IPS-11a (cell line): ENCODE data around the gene IQSEC1.

Experiments used
- H3K4me3 ChIP-seq: one replicate; pipeline ENCODE4 v1.5.1; 2013; ENCODE audit warnings: low read depth, low read length, control low read depth

The IQSEC1 gene

GRCh38 chr3:12944849-12945248, 128.4 kb downstream of the IQSEC1 start:
- no peak overlapping the region for H3K4me3 ChIP-seq

DNA sequence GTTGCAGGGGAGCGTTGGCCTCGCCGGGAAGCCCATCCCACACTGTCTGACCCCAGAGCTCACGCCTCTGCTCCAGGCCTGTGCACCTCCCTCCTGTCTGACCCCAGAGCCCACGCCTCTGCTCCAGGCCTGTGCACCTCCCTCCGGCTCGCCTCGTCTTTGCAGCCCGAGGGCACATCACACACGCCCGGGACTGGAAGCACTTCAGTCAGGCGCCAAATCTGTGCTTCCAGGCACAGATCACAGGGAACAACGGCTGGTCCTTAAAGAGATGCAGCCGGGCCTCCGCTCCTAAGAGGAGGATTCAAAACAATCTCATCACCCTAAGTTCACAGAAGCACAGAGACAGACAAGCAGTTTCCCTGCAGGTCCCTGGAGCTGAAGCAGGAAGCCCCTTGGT, 128.8 kb downstream of the IQSEC1 start:
- H3K4me3 ChIP-seq = no peak overlapping the region

GRCh38 chr3:12943124-12944021, 129.9 kb downstream of the IQSEC1 start:
- H3K4me3 ChIP-seq = no peak overlapping the region

DNA sequence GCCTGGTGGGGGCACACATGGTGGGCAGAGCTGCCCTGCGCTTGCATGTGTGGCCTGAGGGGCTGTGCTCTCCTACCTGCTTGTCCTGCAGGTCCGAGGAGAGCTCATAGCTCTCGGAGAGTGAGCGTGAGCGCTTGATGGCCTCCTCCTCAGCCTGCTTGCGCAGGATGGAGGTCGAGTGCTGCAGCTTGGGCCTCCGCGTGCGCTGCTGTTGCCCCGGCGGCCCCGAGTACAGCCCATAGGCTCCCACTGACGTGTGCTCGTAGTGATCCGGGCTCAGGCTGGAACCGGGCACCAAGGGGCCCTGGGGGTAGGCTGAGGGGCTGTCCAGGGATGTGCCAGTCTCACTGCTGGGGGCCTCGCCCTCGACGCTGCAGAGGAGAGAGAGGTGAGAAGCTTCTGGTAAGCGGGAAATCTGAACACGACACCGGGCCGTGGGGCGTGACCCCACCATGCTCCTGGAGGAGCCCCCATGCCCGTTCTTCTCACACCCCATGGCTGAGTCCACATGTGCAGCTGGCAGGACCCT, 131.7 kb downstream of the IQSEC1 start:
- no peak overlapping the region for H3K4me3 ChIP-seq

GRCh38 chr3:12940854-12941253, 132.4 kb downstream of the IQSEC1 start:
- no peak overlapping the region for H3K4me3 ChIP-seq

DNA sequence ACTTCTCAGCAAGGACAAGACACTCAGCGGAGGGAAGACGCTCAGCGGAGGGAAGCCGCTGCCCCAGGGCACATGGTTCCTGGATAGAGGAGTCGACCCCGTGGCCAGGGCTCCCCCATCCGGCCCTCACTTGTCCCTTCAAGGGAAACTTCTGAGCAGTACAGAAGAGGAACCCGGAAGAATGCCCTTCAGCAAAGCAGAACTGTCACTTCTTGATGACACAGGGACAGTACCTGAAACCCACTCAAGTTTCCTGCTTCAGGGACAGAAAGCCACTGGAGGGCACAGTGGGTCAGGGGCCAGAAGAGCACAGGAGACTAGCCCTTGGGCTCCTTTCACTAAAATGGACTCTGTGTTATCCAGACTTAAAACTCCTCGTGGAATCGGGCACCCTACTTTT, 134.1 kb downstream of the IQSEC1 start:
- no peak overlapping the region for H3K4me3 ChIP-seq

DNA sequence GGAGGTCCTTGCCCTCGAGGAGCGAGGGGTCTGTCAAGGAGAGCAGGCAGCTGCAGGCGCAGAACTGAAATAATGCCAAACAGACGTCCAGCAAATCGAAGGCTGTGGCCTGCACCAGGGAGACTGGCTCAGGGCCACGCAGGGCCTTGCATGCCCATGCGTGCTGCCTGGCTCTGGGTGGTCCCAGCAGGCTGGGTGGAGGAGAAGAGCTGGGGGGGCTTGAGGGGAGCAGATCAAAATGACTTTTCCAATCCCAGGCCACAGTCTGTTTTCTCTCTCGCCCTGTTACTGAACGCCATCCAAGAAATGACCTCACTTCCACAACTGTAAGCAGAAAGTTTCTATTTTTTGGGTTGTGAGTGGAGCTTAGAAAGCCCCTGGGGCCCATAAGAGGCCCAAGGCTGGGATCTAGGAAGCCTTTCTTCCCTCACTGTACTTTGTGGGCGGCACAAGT, 134.9 kb downstream of the IQSEC1 start:
- no peak overlapping the region for H3K4me3 ChIP-seq

DNA sequence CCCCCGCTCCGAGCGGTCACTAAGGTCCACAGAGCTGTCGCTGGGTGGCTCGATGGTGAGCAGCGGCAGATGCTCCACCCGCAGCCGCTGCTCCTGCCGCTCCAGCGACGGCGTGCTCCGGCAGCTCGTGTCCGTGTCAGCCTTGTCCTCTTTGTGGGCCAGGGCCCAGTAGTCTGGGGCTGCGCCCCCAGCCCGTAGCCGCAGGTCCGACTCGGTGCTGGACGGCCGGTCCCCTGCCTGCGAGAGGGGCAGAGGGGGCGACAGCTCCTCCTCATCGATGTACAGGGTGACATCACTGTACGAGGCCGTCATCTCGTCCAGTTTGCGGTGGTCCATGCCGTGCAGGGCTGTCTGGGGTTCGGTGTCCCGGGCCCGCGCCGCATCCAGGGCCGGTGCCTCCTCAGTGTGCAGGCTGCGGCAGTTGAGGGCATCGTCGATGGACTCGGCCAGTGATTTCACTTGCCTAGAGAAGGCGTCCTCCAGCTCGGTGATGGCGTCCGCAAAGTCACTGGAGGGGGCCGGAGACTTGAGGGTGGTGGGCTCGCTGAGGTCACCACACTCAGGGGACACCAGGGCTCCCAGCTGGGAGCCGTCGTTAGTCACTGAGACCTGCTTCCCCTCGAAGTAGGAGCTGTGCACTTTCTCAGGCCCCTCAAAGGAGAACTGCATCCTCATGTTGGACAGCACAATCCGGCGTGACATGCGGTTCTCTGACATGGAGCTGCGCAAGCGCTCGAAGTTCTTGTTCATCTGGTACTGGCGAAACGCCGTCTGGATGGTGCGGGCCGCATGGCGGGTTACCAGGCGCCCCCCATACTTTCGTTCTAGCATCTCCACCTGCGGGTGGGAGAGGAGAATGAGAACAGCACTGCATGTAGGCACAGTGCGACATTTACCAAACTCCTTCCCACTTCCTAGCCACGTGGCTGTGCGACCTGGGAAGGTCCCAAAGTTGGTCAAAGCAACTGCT, 137.1 kb downstream of the IQSEC1 start:
- H3K4me3 ChIP-seq = no peak overlapping the region

DNA sequence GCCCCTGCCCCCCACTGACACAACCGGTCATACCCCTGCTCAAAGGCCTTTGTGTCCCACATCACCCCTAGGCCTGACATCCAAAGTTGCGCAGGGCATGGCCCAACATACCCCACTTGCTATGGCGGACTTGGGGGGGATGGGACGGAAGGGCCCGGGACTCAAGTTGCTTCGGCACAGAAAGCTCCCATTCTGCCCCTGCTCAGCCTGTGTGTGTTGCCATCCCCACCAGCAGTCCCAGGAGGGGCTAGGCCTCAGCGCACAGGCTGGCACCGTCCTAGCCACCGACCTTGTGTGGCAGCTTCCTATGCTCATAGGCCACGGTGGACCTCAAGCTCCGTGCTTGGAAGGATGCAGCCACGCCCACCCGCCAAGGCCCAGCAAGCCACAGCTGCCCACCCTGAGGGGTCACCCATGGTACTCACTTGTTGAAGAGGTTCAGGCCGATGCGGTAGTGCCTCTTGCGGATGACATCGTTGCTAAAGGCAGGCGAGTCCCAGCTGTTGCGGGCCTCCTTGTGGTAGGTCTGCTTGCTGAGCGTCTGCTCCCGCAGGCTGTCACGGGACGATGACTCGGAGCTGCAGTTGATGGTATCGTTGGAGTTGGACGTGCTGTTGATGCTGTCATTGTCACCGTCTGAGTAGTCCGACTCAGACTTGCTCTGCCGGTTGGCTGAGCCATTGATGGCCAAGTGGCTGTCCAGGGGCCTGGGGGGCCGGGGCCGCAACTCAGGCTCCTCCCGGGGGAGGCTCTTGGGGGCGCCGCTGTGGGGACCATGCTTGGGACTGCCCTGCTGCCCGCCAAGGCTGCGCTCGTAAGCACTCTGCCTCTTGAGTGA, 138.0 kb downstream of the IQSEC1 start:
- H3K4me3 ChIP-seq = no peak overlapping the region

DNA sequence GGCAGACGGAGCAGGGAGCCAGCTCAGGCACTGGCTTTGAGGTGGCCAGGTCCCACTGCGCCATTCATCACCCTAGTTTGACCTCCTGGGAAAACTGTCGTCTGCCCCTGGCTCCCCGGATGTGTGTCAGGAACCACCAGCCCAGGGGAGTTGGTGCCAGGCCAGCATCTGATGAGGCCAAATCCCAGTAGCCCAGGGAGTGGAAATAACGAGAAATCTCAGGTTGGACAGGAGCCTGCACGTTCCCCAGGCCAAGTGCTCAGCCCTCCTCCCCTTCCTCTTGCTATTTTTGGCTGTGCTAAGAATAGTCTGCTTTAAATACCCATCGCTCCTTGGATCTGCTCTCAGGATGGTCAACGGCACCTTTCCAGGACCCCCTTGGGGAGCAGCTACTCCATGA, 138.8 kb downstream of the IQSEC1 start:
- H3K4me3 ChIP-seq = no peak overlapping the region

DNA sequence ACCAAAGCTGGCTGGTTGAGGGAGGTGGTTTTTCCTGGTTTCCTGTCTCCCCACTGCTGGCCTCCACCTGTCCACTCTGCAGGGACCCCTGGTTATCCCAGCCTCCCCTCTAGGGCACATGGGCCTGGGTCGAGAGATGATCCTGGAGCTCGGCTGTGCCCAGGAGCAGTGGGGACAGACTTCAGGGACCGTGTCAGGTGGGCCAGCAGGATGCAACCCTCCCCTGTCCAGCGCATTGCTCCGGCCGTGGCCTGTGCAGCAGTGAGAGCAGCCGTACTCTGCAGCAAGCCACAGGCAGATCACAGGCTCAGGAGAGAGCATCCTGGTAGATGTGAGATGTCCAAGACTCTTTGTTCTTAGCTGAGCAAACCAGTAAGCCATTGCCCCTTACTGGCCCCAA, 139.3 kb downstream of the IQSEC1 start:
- no peak overlapping the region for H3K4me3 ChIP-seq

DNA sequence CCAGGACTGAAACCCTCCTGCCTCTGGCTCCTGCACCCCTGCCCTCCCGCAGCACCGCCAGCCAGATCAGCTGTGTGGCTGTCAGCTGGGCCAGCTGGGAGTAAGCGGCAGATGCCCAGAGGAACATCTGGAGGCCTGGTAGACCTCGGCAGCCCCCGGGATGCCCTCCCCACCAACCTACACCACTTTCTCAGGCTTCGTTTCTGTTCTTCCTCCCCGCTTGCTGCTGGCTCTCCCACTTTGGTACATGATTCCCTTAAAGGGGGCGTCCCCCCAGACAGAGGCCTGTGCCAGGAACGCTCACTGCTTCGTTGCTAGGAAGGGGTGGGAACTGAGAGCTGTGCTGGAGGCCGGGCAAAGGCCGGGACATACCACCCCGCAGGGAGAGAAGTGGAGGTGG, 140.5 kb downstream of the IQSEC1 start:
- no peak overlapping the region for H3K4me3 ChIP-seq

GRCh38 chr3:12932347-12932746, 140.9 kb downstream of the IQSEC1 start:
- H3K4me3 ChIP-seq = no peak overlapping the region

DNA sequence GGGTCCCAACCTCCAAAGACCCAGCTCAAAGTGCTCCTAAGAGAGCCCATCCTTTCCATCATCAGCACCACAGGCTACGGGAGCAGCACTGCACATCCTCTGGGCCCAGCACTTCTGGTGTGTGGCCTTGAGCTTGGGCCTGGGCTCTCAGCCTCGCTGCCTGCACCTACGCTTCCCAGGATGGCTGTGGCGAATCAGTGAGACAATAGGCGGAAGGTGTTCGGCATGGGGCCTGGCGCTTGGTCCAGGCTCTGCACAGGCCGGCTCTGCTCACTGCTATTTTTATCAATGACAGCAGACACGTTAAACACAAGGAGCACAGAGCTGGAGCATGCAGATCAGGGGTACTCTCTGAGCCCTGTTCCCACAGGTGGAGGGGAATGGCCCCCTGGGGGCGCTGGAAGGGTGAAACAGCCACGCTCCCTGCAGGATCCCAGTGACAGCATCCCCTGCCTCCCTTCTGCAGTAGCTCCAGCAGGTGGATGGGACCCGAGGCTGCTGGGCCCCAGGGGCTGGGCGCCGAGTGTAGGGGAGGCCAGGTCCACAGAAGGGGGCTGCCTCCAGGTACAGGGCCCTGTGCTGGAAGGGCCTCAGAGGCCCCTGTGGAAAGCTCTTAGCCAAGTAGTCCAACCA, 141.8 kb downstream of the IQSEC1 start:
- no peak overlapping the region for H3K4me3 ChIP-seq

DNA sequence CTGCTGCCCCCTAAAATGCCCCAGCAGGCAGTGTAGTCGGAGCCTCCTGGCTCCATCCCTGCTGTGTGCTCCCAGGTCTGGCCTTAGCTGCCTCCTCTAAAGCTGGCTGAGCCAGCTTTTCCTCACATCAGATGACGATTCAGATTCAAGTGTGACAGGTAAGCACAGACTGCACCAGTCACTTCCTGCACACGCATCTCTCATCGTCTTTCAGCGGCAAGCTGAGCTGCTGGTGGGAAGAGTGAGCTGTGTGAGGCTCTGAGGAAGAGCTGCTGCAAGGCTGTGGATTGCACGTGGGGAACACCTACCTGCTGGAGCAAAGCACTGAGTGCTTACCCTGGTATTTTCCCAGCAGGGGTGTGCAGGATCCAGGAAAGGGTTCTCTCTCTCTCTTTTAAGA, 143.4 kb downstream of the IQSEC1 start:
- no peak overlapping the region for H3K4me3 ChIP-seq

DNA sequence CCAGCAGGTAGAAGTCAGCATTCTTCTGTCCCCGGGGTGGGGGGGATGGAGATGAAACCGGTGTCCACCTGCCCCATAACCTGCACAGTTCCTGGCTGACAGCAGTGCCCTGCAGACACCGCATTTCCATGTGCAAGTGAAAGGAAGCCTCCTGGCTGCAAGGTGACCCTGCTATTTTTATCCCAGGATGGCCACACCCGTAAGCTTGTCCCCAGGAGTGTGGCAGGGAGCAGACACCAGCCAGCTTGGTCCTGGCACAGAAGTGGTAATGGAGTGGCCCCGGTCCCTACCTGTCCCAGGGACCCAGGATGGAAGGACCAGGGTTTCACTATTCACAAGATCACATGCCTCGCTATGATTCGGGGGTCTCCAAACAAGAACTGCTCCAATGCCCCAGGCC, 146.6 kb downstream of the IQSEC1 start:
- no peak overlapping the region for H3K4me3 ChIP-seq

DNA sequence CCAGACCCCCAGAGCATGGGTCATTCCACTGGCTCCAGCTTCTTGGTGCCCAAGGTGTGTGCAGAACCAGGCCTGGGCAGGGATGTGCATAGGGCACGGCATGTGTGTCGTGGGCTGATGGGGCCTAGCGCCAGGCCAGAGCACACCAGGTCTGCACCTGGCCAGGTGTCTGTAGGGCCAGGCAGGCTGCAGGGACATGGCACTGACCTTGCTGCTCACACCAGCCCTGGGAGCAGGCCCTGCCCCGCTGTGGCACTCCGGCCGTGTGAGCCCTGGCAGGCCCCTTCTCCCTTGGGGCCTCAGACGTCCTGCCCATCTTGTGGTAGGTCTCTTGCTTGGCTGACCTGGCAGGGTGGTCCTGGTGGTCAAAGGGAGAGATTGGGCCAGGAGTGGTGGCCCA, 147.6 kb downstream of the IQSEC1 start:
- no peak overlapping the region for H3K4me3 ChIP-seq

DNA sequence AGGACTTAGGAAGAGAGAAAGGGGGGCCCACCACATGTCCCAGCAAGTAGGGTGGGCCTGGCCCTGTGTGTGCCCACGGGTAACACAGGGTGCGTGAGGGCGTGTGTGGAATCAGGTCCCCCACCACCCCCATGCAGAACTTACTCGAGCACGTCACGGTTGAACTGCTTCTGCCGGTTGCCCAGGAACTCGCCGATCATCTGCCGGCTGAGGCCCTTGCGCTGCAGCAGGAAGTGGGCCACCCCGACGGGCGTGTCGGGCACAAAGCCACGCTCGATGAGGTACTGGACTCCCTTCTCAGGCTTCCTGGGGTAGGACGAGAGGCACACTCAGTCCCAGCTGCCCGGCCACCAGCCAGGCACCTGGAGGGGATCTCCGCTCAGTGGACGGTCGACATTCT, 148.8 kb downstream of the IQSEC1 start:
- H3K4me3 ChIP-seq = no peak overlapping the region

DNA sequence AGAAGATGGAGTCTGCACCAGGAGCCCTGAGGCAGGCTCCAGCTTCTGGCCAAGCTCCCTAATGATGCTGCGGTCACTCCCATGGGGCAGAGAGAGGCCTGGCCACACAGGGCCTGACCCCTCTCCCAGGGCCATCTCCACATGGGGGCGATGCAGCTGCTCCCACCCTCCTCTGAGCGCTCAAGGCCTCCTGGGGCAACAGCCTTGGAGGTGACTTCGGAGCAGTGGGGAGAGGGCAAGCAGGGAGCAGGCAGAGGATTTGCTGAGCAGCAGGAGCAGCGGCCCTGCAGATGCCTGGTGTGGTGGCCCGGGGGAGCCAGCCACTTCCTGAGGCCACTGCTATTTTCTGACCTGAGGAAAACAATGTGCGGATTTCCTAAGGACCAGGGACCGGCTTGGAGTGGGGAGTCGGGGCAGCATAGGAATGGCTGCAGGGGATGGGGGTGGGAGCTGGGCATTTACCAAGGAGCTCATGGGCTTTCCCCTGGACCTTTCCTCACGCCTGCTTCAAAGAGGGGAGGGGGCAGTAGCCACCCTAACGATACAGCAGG, 150.3 kb downstream of the IQSEC1 start:
- no peak overlapping the region for H3K4me3 ChIP-seq

GRCh38 chr3:12922306-12922705, 150.9 kb downstream of the IQSEC1 start:
- H3K4me3 ChIP-seq = no peak overlapping the region
